ENCODE measurements around the gene PRRX2. TPM values are rescaled to one million over a fixed set of nuclear protein-coding genes. Genes with fewer than 3 reads are reported as not detected.

Gene PRRX2
- total and polyA plus RNA-seq, 9 of the 15 experiments (the other 6 are each of a cell fraction or from before 2014, with no cell fraction given), result 0.21 TPM; not detected in 8

DNA sequence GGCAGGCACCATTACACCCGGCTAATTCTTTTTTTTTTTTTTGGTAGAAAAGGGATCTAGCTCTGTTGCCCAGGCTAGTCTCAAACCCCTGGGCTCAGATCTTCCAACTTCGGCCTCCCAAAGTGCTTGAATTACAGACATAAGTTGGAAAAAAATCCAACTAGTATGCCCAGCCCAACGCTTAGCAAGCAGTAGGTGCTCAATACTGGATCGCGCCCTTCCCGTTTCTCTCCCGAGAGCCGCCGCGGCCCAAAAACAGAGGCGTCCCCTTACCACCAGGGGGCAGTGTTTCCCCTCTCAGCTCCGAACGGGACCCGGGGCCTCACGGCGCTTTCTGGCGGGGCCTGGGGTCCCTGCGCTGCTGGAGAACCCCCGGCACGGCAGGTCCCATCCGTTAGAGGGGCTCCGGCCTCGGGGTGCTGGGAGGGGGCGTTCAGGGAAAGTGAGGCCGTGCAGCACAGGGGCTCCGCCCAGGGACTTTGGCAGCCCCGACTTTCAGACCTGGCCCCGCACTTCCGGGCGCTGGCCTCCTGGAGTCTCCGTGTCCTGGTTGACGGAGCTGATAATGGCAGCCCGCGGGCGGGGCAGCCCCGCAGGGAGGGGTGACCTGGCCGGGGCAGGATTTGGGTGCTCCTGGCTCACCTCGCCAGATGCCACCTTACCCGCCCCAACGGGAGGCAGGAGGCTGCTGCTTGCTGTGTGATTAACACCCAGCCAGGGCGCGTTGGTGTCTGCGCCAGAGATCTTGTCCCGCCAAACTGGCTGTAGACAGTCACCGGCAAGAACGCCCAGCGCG is 72.2 kb downstream of the PRRX2 start (continued):
- 0 out of 2 replicates have a peak, but pooled peaks have one; percentile 13 for TF ChIP-seq FOXJ2 (tag; IDR thresholded peaks at IDR 0.05)
- no peak for TF ChIP-seq ATF1 (CRISPR knock-in tag; IDR thresholded peaks at IDR 0.05)
- peak; percentile 83 for TF ChIP-seq ATF1 (tag; IDR thresholded peaks at IDR 0.05)
- TF ChIP-seq HNRNPUL1 (IDR thresholded peaks at IDR 0.05; ENCODE audit: low read length), result no peak
- peak; percentile 92 for TF ChIP-seq CCNT2 (IDR thresholded peaks at IDR 0.05; ENCODE audit: borderline replicate concordance, extremely low read depth, insufficient read length, low read depth, low read length)
- TF ChIP-seq, protein P1, sequence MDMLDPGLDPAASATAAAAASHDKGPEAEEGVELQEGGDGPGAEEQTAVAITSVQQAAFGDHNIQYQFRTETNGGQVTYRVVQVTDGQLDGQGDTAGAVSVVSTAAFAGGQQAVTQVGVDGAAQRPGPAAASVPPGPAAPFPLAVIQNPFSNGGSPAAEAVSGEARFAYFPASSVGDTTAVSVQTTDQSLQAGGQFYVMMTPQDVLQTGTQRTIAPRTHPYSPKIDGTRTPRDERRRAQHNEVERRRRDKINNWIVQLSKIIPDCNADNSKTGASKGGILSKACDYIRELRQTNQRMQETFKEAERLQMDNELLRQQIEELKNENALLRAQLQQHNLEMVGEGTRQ (CRISPR knock-in tag; IDR thresholded peaks at IDR 0.05), result no peak
- TF ChIP-seq CREBBP (IDR thresholded peaks at IDR 0.05; ENCODE audit: low read depth, low read length), result no peak
- peak; percentile 92 for TF ChIP-seq POLR2G (IDR thresholded peaks at IDR 0.05; ENCODE audit: low read depth, low read length)
- TF ChIP-seq RB1 (IDR thresholded peaks at IDR 0.05; ENCODE audit: low read depth), result peak; percentile 98
- TF ChIP-seq, protein P2, sequence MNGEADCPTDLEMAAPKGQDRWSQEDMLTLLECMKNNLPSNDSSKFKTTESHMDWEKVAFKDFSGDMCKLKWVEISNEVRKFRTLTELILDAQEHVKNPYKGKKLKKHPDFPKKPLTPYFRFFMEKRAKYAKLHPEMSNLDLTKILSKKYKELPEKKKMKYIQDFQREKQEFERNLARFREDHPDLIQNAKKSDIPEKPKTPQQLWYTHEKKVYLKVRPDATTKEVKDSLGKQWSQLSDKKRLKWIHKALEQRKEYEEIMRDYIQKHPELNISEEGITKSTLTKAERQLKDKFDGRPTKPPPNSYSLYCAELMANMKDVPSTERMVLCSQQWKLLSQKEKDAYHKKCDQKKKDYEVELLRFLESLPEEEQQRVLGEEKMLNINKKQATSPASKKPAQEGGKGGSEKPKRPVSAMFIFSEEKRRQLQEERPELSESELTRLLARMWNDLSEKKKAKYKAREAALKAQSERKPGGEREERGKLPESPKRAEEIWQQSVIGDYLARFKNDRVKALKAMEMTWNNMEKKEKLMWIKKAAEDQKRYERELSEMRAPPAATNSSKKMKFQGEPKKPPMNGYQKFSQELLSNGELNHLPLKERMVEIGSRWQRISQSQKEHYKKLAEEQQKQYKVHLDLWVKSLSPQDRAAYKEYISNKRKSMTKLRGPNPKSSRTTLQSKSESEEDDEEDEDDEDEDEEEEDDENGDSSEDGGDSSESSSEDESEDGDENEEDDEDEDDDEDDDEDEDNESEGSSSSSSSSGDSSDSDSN (IDR thresholded peaks at IDR 0.05; ENCODE audit: borderline replicate concordance in 1 of 2, low read depth in 2 of 2, low read length in 2 of 2), result peak in 1 of 2 experiments; percentile 67; a peak in 2 of 4 replicates
- no peak for TF ChIP-seq NFXL1 (CRISPR knock-in tag; IDR thresholded peaks at IDR 0.05)
- peak; percentile 60 for TF ChIP-seq TAL1 (IDR thresholded peaks at IDR 0.05)
- TF ChIP-seq, protein P3, sequence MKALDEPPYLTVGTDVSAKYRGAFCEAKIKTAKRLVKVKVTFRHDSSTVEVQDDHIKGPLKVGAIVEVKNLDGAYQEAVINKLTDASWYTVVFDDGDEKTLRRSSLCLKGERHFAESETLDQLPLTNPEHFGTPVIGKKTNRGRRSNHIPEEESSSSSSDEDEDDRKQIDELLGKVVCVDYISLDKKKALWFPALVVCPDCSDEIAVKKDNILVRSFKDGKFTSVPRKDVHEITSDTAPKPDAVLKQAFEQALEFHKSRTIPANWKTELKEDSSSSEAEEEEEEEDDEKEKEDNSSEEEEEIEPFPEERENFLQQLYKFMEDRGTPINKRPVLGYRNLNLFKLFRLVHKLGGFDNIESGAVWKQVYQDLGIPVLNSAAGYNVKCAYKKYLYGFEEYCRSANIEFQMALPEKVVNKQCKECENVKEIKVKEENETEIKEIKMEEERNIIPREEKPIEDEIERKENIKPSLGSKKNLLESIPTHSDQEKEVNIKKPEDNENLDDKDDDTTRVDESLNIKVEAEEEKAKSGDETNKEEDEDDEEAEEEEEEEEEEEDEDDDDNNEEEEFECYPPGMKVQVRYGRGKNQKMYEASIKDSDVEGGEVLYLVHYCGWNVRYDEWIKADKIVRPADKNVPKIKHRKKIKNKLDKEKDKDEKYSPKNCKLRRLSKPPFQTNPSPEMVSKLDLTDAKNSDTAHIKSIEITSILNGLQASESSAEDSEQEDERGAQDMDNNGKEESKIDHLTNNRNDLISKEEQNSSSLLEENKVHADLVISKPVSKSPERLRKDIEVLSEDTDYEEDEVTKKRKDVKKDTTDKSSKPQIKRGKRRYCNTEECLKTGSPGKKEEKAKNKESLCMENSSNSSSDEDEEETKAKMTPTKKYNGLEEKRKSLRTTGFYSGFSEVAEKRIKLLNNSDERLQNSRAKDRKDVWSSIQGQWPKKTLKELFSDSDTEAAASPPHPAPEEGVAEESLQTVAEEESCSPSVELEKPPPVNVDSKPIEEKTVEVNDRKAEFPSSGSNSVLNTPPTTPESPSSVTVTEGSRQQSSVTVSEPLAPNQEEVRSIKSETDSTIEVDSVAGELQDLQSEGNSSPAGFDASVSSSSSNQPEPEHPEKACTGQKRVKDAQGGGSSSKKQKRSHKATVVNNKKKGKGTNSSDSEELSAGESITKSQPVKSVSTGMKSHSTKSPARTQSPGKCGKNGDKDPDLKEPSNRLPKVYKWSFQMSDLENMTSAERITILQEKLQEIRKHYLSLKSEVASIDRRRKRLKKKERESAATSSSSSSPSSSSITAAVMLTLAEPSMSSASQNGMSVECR (CRISPR knock-in tag; IDR thresholded peaks at IDR 0.05), result peak; percentile 61; the same call in 1 of the 2 replicates
- TF ChIP-seq, protein P4, sequence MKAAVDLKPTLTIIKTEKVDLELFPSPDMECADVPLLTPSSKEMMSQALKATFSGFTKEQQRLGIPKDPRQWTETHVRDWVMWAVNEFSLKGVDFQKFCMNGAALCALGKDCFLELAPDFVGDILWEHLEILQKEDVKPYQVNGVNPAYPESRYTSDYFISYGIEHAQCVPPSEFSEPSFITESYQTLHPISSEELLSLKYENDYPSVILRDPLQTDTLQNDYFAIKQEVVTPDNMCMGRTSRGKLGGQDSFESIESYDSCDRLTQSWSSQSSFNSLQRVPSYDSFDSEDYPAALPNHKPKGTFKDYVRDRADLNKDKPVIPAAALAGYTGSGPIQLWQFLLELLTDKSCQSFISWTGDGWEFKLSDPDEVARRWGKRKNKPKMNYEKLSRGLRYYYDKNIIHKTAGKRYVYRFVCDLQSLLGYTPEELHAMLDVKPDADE (conservative IDR thresholded peaks at IDR 0.05; ENCODE audit: control insufficient read depth, low read depth, low read length), result 0 out of 2 replicates have a peak, but pooled peaks have one; percentile 61
- TF ChIP-seq ASH1L (IDR thresholded peaks at IDR 0.05; ENCODE audit: borderline replicate concordance, low read depth, partially characterized antibody), result no peak
- TF ChIP-seq ZNF124 (CRISPR knock-in tag; IDR thresholded peaks at IDR 0.05), result no peak
- TF ChIP-seq ZNF24 (IDR thresholded peaks at IDR 0.05), result 0 out of 2 replicates have a peak, but pooled peaks have one; percentile 8
- no peak for TF ChIP-seq KHSRP (IDR thresholded peaks at IDR 0.05)
- no peak for TF ChIP-seq CSDE1 (IDR thresholded peaks at IDR 0.05)
- TF ChIP-seq ZBED1 (IDR thresholded peaks at IDR 0.05), result no peak
- TF ChIP-seq SLC30A9 (CRISPR knock-in tag; IDR thresholded peaks at IDR 0.05), result no peak

All from K562 (cell line).